ENCODE results near the gene ARSD. TPM values are rescaled to one million over a fixed set of nuclear protein-coding genes. Genes with fewer than 3 reads are reported as not detected.
"Not testable (repeated sequence)": the region's sequence is repeated elsewhere in the genome, so short reads cannot be mapped to it uniquely, and the experiment has no call there.

ARSD gene
- total RNA-seq, 2 donors from 2014 or later, result 52.1 to 69.5 TPM

DNA sequence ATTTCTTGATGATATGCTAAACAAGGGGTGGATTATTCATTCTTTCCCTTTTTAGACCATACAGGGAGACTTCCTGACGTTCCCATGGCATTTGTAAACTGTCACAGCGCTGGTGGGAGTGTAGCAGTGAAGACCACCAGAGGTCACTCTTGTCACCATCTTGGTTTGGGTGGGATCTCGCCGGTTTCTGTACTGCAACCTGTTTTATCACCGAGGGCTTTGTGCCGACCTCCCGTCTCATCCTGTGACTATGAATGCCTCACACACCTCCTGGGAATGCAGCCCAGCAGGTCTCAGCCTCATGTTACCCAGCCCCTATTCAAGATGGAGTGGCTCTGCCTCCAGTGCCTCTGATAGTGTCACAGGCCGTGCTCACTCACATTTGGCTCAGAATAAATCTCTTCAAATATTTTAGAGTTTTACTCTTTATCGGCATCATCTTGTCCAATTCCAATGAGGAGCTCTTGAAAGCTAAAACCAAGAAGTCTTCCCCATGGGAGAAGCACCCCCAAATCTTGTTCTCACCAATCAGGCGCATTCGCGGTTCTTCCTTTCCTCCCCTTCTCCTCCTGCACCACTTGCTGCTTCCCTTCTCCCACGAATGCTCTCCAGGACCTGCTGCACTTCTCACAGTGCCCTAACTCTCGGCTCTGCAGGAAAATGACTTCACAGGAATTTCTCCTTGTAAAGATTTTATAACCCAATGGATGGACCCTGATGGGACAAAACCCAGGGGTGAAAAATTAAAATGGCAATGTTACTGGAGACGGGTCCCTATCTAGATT is 39.2 kb downstream of the ARSD start:
- H3K27ac ChIP-seq; H3K9me3 ChIP-seq; DNase-seq (ENCODE audit: low spot score); intact Hi-C loops (cut with DNase I); H3K4me1 ChIP-seq (replicated peaks); H3K27me3 ChIP-seq (replicated peaks; ENCODE audit: insufficient read depth); H3K36me3 ChIP-seq: not testable (repeated sequence)
- WGBS, result 17% methylated on average over 15 of the region's 15 CpGs
- peak overlapping the region in 1 of 2 donors; percentile 8 for H3K4me3 ChIP-seq
- TF ChIP-seq CTCF (IDR thresholded peaks at IDR 0.05), result peak in 1 of 4 experiments; percentile 5

GRCh38 chrX:2889045-2889605 is 40.0 kb downstream of the ARSD start:
- H3K27me3 ChIP-seq (replicated peaks; ENCODE audit: insufficient read depth), result no peaks in the 10 kb centered on the region
- H3K4me1 ChIP-seq (replicated peaks), result no peaks in the 10 kb centered on the region
- intact Hi-C loops (cut with DNase I), result no loop called here
- H3K36me3 ChIP-seq, result no peaks in the 10 kb centered on the region
- DNase-seq (ENCODE audit: low spot score), result no peak
- TF ChIP-seq CTCF (IDR thresholded peaks at IDR 0.05) (no peak), POLR2A (IDR thresholded peaks at IDR 0.05) (no peak), POLR2AphosphoS5 (IDR thresholded peaks at IDR 0.05) (no peak)
- no peaks in the 10 kb centered on the region for H3K9me3 ChIP-seq
- H3K4me3 ChIP-seq, result peak overlapping the region in 1 of 2 donors; percentile 8
- 47% methylated on average over 11 of the region's 11 CpGs for WGBS
- H3K27ac ChIP-seq, result no peak overlapping the region

DNA sequence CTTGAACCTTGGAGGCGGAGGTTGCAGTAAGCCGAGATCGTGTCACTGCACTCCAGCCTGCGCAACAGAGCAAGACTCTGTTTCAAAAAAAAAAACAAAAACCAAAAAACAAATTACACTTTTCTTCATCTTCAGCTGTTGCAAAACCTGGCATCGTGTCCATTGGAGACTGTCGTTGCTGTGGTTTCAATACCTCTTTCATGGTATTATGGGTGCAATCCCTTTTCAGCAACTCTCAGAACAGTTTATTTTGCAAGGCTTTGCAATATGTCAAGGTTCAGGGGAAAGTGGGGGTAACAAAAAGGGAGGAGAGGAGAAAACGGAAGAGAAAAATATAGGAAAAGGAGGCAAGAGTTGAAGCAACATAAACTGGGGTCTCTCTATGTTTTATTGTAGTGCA is 40.8 kb downstream of the ARSD start:
- H3K27ac ChIP-seq, result no peak overlapping the region
- H3K27me3 ChIP-seq (replicated peaks; ENCODE audit: insufficient read depth), result no peaks in the 10 kb centered on the region
- DNase-seq (ENCODE audit: low spot score), result no peak
- intact Hi-C loops (cut with DNase I), result no loop called here
- no peaks in the 10 kb centered on the region for H3K4me1 ChIP-seq (replicated peaks)
- H3K36me3 ChIP-seq, result no peaks in the 10 kb centered on the region
- H3K4me3 ChIP-seq, result no peak overlapping the region
- TF ChIP-seq POLR2A (IDR thresholded peaks at IDR 0.05), result no peak
- TF ChIP-seq POLR2AphosphoS5 (IDR thresholded peaks at IDR 0.05), result no peak
- H3K9me3 ChIP-seq, result no peaks in the 10 kb centered on the region
- 79% methylated on average over 7 of the region's 7 CpGs for WGBS

DNA sequence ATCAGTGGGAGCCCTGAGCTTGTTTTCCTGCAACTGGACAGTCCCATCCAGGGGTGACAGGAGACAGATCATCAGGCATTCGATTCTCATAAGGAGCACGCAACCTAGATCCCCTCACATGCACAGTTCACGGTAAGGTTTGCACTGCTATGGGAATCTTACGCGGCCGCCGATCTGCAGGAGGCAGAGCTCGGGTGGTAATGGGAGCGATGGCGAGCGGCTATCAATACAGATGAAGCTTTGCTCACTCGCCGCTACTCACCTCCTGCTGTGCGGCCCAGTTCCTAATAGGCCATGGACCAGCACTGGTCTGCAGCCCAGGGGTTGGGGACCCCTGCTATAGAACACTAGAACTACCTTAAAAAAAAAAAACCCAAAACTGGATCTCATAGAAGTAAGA is 45.4 kb downstream of the ARSD start:
- intact Hi-C loops (cut with DNase I), result no loop called here
- no peaks in the 10 kb centered on the region for H3K9me3 ChIP-seq
- 98% methylated on average over 14 of the region's 14 CpGs for WGBS
- no peak for DNase-seq (ENCODE audit: low spot score)
- H3K27ac ChIP-seq, result no peak overlapping the region
- TF ChIP-seq POLR2A (IDR thresholded peaks at IDR 0.05) (no peak), CTCF (IDR thresholded peaks at IDR 0.05) (no peak), POLR2AphosphoS5 (IDR thresholded peaks at IDR 0.05) (no peak)
- H3K36me3 ChIP-seq, result no peaks in the 10 kb centered on the region
- H3K4me3 ChIP-seq, result no peak overlapping the region
- no peaks in the 10 kb centered on the region for H3K4me1 ChIP-seq (replicated peaks)
- no peaks in the 10 kb centered on the region for H3K27me3 ChIP-seq (replicated peaks; ENCODE audit: insufficient read depth)

DNA sequence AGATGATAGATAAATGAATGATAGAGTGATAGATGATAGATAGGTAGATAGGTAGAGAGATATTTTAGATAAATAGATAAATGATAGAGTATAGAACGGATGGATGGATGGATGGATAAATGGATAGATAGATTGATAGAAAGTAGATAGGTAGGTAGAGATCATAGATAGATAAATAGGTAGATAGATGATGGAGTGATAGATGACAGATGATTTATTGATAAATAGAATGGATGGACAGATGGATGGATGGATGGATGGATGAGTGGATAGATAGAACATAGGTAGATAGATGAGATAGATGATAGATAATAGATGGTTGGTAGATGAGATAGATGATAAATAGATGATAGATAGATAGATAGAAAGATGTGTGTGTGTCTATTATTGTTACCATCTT is 49.5 kb downstream of the ARSD start:
- no peak overlapping the region for H3K27ac ChIP-seq
- TF ChIP-seq POLR2A (IDR thresholded peaks at IDR 0.05) (no peak), POLR2AphosphoS5 (IDR thresholded peaks at IDR 0.05) (no peak), CTCF (IDR thresholded peaks at IDR 0.05) (no peak)
- no peak overlapping the region for H3K4me3 ChIP-seq
- no peaks in the 10 kb centered on the region for H3K36me3 ChIP-seq
- no peaks in the 10 kb centered on the region for H3K9me3 ChIP-seq
- no peaks in the 10 kb centered on the region for H3K4me1 ChIP-seq (replicated peaks)
- no peaks in the 10 kb centered on the region for H3K27me3 ChIP-seq (replicated peaks; ENCODE audit: insufficient read depth)
- intact Hi-C loops (cut with DNase I), result no loop called here
- no peak for DNase-seq (ENCODE audit: low spot score)
- WGBS, result 94% methylated on average over 1 of the region's 1 CpG

Data from prostate gland (tissue), 2 donors.